Activated CD8-positive, alpha-beta memory T cell treated with anti-CD3 and anti-CD28 coated beads for 1 hour (primary cell): ENCODE results near the gene FADS6.

Source experiments
- DNase-seq, 2 donors: peaks; one replicate each; pipeline ENCODE4 v3.0.0-alpha.2; 2020; ENCODE audit warnings: low read depth in 1 of 2; ENCODE audit errors: extremely low read depth in 1 of 2

The FADS6 gene

DNA sequence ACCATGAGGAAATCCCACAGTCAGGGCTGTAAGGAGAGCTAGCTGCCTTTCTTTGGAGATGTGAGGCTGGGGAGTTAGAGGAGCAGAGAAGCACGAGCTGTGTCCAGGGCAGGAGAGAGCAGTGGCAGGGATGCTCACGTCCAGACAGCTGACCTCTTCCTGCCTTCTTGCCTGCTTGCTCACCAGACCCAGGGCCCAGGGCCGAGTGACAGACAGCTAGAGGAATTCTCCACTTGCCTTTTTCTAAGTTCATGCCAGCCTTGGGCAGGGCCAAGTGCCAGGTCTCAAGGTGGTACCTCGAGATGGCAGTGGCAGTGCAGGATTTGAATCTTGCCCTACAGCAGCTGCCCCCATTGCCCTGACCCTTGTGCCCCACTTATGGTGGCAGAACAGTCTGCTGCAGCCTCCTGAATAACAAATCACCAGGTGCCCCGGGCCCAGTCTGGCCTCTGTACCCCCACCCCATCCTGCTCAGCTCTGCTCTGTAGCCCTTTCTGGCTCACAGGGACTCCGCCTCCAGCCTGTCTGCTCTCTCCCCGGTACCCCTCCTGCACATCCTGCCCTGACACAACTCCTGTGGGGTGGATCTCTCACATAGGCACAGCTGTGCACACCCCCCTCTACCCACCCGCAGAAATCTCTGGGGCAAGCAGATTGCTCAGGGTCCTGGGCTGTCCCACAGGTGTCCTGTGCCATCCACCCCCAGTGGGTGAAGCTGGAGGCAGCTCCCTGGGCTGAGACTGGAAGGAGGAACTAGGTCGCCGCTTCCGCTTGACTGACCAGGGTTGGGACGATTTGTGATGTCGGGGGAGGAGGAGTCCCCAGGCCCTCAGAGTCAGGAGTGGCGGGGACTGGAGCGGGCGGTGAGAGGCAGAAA lies 59.7 kb downstream of the FADS6 start:
- no peak for DNase-seq

DNA sequence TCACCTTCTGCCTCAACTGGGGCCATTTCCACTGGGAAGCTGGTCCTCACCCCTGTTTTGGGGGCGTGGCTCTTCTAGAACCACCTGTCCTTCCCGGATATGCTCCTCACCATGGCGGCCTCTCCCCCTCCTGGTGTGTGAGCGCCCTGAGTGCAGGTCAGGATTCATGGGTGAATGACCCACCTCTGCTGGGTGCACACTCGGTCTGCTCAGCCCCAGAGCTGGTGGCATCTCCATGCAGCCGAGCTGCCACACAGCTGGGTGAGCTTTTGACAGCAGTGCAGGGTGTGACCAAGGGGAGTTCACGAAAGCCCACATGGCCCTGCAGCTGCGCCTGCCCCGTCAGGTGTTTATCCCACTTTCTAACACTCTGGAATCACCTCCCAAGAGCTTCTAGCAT lies 61.0 kb downstream of the FADS6 start:
- no peak for DNase-seq

DNA sequence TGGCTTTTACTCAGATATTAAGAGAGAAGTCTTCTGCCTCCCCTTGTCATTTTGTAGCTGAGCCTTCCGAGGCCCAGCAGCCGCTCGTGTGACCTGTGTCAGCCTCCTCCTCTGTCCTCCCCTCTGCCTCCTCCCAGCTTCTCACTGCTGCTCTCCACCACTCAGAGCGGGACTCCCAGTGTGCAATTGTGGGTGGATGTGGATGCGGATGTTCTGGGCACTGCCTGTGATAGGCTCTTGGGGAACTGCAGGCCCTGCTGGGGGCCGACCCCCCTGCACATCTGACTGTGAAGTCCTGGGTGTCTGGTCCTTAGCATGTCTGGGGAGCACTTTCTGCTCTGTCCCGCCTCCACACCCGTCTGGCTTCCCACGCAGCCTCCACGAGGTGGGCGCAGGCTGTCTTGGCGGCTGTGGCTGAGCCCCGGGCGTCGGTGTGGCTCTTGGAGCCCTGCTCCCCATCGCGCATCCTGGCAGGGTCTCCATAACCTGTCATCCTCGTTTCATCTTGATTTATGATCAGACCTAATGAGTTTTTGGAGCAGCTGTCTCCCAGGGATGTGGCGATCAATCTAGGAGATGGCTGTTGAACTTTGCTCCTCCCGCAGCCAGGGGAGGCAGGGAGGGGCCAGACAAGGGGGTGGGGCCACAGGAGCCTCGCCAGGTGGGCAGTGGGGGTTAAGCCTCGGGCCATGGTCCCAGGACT lies 61.8 kb downstream of the FADS6 start:
- no peak for DNase-seq

DNA sequence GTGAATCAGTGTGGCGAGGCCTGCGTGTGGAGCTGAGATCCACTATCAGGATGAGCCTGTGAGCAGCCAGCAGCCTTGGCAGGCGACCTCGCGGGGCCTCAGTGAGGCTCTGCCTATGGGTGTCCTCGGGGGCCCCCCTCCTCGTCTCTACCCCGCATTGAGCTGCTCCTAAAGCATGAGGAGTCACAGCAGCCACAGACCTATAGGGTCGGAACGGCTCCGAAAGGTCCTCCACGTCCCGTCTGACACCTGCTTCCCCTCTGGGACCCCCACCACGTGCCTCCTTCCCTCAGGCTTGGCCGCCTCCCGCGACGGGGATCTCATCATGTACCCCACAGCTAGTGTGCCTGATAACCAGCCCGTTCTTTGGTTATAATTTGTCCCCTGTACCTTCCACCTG lies 62.6 kb downstream of the FADS6 start:
- no peak for DNase-seq

DNA sequence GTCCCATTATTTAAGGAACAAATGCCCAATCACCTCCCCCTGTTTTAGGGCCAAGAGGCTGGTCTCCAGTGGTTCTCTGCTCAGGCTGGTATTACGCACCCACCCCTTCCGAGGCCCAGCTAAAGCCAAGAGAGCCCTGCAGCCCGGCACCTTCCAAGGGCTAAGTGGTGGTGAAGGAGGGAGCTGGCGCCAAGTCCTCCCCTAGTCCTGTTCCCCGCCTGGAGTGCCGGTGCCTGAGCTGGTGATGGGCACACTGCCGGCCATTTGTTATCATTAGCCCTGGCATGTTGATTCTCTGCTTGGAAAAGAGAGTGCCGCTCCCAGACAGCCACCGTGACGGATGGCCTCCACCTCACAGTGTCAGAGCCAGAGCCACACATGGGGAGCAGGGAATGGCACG lies 65.6 kb downstream of the FADS6 start:
- DNase-seq: no peak
